Left lobe of liver (tissue), 2 donors: ENCODE results near the gene CRPPA. TPM values are rescaled to one million over a fixed set of nuclear protein-coding genes. Genes with fewer than 3 reads are reported as not detected.
"Not testable (repeated sequence)": the region's sequence is repeated elsewhere in the genome, so short reads cannot be mapped to it uniquely, and the experiment has no call there.

Source experiments
- ATAC-seq: fragments of 200-7000 bp; cut with Tn5 transposase; one replicate; pipeline ENCODE4 v1.9.1; 2020; ENCODE audit warnings: mild to moderate bottlenecking, moderate library complexity
- DNase-seq: peaks from one replicate; pipeline ENCODE4 v3.0.0-alpha.2; 2020; ENCODE audit warnings: low spot score
- total RNA-seq: library from RNA; stranded (reverse); gene quantifications from one replicate; pipeline ENCODE4 v1.2.1, GENCODE V29; 2021
- donor health status: DM: no; HTN: no; CAD: no; lungs with moderate emphysema.
- donor health status: DM: no; HTN: yes; CAD: no.

CRPPA gene
- total RNA-seq, 1 donor from 2014 or later: 2.2 TPM

GRCh38 chr7:16398146-16399017 lies 23.0 kb downstream of the CRPPA start:
- ATAC-seq (no peak), DNase-seq (no peak)

GRCh38 chr7:16397501-16398145 lies 23.7 kb downstream of the CRPPA start:
- DNase-seq: no peak
- ATAC-seq: no peak

GRCh38 chr7:16396766-16397500 lies 24.4 kb downstream of the CRPPA start:
- DNase-seq: no peak

GRCh38 chr7:16395121-16395520 lies 26.2 kb downstream of the CRPPA start:
- ATAC-seq (no peak), DNase-seq (no peak)

More at GRCh38 chr7:16396766-16397500, 24.4 kb downstream of the CRPPA start:
- ATAC-seq: no peak

GRCh38 chr7:16393862-16394422 lies 27.4 kb downstream of the CRPPA start:
- ATAC-seq: no peak
- DNase-seq: no peak

GRCh38 chr7:16392990-16393523 lies 28.3 kb downstream of the CRPPA start:
- no peak for DNase-seq
- ATAC-seq: no peak

GRCh38 chr7:16383786-16384185 lies 37.6 kb downstream of the CRPPA start:
- not testable (repeated sequence) for DNase-seq, ATAC-seq

GRCh38 chr7:16383103-16383502 lies 38.2 kb downstream of the CRPPA start:
- not testable (repeated sequence) for ATAC-seq

More at GRCh38 chr7:16383103-16383502, 38.2 kb downstream of the CRPPA start:
- DNase-seq: not testable (repeated sequence)

Other genes starting within 250 kb of the CRPPA start
- not detected for gene SOSTDC1, start 44.2 kb upstream of the CRPPA start, total RNA-seq
- not detected for gene LRRC72, start 105.3 kb upstream of the CRPPA start, total RNA-seq
- 8.0 TPM for gene ANKMY2, start 224.2 kb upstream of the CRPPA start, total RNA-seq
- 8.4 TPM for gene BZW2, start 224.6 kb upstream of the CRPPA start, total RNA-seq